ENCODE measurements around the gene POLA2.
"Not testable (repeated sequence)": the region's sequence is repeated elsewhere in the genome, so short reads cannot be mapped to it uniquely, and the experiment has no call there.

The POLA2 gene

DNA sequence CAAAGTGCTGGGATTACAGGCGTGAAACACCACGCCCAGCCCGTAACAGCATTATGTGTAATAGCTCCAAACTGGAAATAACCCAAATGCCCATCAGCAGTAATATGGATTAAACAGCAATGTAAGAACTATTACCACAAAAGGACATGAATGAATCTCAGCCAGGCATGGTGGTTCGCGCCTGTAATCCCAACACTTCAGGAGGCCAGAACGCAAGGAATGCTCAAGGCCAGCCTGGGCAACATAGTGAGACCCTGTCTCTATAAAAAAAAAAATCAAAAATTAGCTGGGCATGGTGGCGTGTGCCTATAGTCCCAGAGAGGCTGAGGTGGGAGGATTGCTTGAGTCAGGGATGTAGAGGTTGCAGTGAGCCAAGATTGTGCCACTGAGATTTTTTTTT is 68.8 kb downstream of the POLA2 start:
- no peak for DNase-seq (ENCODE audit: low read depth in 2 of 2)

- not testable (repeated sequence) for DNase-seq (ENCODE audit: low read depth in 2 of 2)
Observed at GRCh38 chr11:65332591-65332990, 70.8 kb downstream of the POLA2 start.

GRCh38 chr11:65334696-65335295 is 73.0 kb downstream of the POLA2 start:
- no peak for DNase-seq (ENCODE audit: low read depth in 2 of 2)

GRCh38 chr11:65338676-65339075 is 76.9 kb downstream of the POLA2 start:
- no peak for DNase-seq (ENCODE audit: low read depth in 2 of 2)

DNA sequence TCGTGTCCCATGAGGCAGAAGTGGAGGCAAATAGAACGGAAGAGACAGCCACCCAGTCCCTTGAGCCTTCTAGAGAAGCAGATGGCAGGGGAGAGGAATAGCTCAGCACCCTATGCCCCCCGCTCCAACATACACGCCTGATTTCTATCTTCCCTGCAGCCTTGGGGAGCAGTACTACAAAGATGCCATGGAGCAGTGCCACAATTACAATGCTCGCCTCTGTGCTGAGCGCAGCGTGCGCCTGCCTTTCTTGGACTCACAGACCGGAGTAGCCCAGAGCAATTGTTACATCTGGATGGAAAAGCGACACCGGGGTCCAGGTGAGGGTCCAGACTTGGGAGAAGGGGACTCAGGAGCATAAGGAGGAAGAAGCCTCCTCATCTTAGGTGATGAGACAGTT is 78.5 kb downstream of the POLA2 start:
- DNase-seq (ENCODE audit: low read depth in 2 of 2) = no peak

- DNase-seq (ENCODE audit: low read depth in 2 of 2) = no peak
Observed at GRCh38 chr11:65341856-65342255, 80.1 kb downstream of the POLA2 start.
